H9 (cell line): ENCODE data around the gene CCR2. TPM values are rescaled to one million over a fixed set of nuclear protein-coding genes. Genes with fewer than 3 reads are reported as not detected.

Experiments
- DNase-seq: peaks from one replicate; pipeline ENCODE4 v3.0.0-alpha.2; 2017
- H2AFZ ChIP-seq: one replicate; pipeline ENCODE4 v1.6.1; 2013; ENCODE audit warnings: mild to moderate bottlenecking, low read length, control low read depth, moderate library complexity
- H2AK5ac ChIP-seq: 2 replicates; pipeline ENCODE4 v1.6.1; 2013; ENCODE audit warnings: low read length, control low read depth, mixed read lengths; ENCODE audit not compliant: insufficient read length
- H2BK120ac ChIP-seq: one replicate; pipeline ENCODE4 v1.6.1; 2013; ENCODE audit warnings: low read depth, mild to moderate bottlenecking, low read length, control low read depth, inconsistent platforms; ENCODE audit not compliant: poor library complexity, severe bottlenecking
- H2BK12ac ChIP-seq: 2 replicates; pipeline ENCODE4 v1.6.1; 2013; ENCODE audit warnings: low read length, control low read depth, mixed read lengths, low read depth; ENCODE audit not compliant: insufficient read length
- H2BK15ac ChIP-seq: 2 replicates; pipeline ENCODE4 v1.6.1; 2013; ENCODE audit warnings: low read depth, low read length, control low read depth
- H2BK20ac ChIP-seq: one replicate; pipeline ENCODE4 v1.6.1; 2013; ENCODE audit warnings: low read depth, mild to moderate bottlenecking, low read length, control low read depth, inconsistent platforms; ENCODE audit not compliant: poor library complexity, severe bottlenecking
- H2BK5ac ChIP-seq: 2 replicates; pipeline ENCODE4 v1.6.1; 2013; ENCODE audit warnings: low read length, control low read depth, mixed read lengths; ENCODE audit not compliant: insufficient read length
- H3K14ac ChIP-seq: 2 replicates; pipeline ENCODE4 v1.6.1; 2013; ENCODE audit warnings: low read length, control low read depth; ENCODE audit not compliant: insufficient read depth
- H3K18ac ChIP-seq: 2 replicates; pipeline ENCODE4 v1.6.1; 2013; ENCODE audit warnings: low read depth, mild to moderate bottlenecking, mixed read lengths, low read length, control low read depth; ENCODE audit not compliant: insufficient read length
- H3K23ac ChIP-seq: 2 replicates; pipeline ENCODE4 v1.6.1; 2013; ENCODE audit warnings: low read length, control low read depth, mixed read lengths, low read depth; ENCODE audit not compliant: insufficient read length
- H3K23me2 ChIP-seq: 2 replicates; pipeline ENCODE4 v1.6.1; 2013; ENCODE audit warnings: low read depth, mild to moderate bottlenecking, mixed read lengths, low read length, control low read depth; ENCODE audit not compliant: insufficient read length, poor library complexity, severe bottlenecking
- H3K27ac ChIP-seq: 2 replicates; pipeline ENCODE4 v1.5.1; 2013; ENCODE audit warnings: low read length, control low read depth, mixed read lengths, low read depth; ENCODE audit not compliant: insufficient read length
- H3K27me3 ChIP-seq: 2 replicates; pipeline ENCODE4 v1.6.1; 2013; ENCODE audit warnings: low read length, control low read depth, inconsistent platforms; ENCODE audit not compliant: insufficient read depth
- H3K4ac ChIP-seq: 2 replicates; pipeline ENCODE4 v1.6.1; 2013; ENCODE audit warnings: low read depth, mild to moderate bottlenecking, control low read depth, inconsistent platforms, low read length, moderate library complexity
- H3K4me1 ChIP-seq: 2 replicates; pipeline ENCODE4 v1.6.1; 2013; ENCODE audit warnings: low read length, control low read depth, inconsistent platforms; ENCODE audit not compliant: insufficient read depth
- H3K4me2 ChIP-seq: 2 replicates; pipeline ENCODE4 v1.6.1; 2013; ENCODE audit warnings: low read length, control low read depth, mixed read lengths; ENCODE audit not compliant: insufficient read length, insufficient read depth
- H3K56ac ChIP-seq: 2 replicates; pipeline ENCODE4 v1.6.1; 2013; ENCODE audit warnings: low read depth, mild to moderate bottlenecking, mixed read lengths, low read length, control low read depth; ENCODE audit not compliant: insufficient read length
- H3K79me1 ChIP-seq: 2 replicates; pipeline ENCODE4 v1.6.1; 2013; ENCODE audit warnings: low read depth, mild to moderate bottlenecking, moderate library complexity, low read length, control low read depth, inconsistent platforms; ENCODE audit not compliant: insufficient read depth, poor library complexity, severe bottlenecking
- H3K79me2 ChIP-seq: 2 replicates; pipeline ENCODE4 v1.6.1; 2013; ENCODE audit warnings: low read length, control low read depth, inconsistent platforms; ENCODE audit not compliant: insufficient read depth
- H3K9ac ChIP-seq: 2 replicates; pipeline ENCODE4 v1.6.1; 2013; ENCODE audit warnings: low read length, control low read depth, mixed read lengths; ENCODE audit not compliant: insufficient read length; ENCODE audit errors: extremely low read depth
- H3K9me3 ChIP-seq: one replicate; pipeline ENCODE4 v1.6.1; 2013; ENCODE audit warnings: low read depth, low read length, inconsistent platforms; ENCODE audit not compliant: control insufficient read depth
- H3T11ph ChIP-seq: one replicate; pipeline ENCODE4 v1.6.1; 2013; ENCODE audit warnings: mild to moderate bottlenecking, low read length, control low read depth, inconsistent platforms
- H4K20me1 ChIP-seq: one replicate; pipeline ENCODE4 v1.6.1; 2013; ENCODE audit not compliant: control insufficient read depth, insufficient read length, insufficient read depth
- H4K5ac ChIP-seq: 2 replicates; pipeline ENCODE4 v1.6.1; 2013; ENCODE audit warnings: low read depth, mild to moderate bottlenecking, mixed read lengths, low read length, control low read depth; ENCODE audit not compliant: insufficient read length
- H4K8ac ChIP-seq: replicated peaks from 2 replicates; pipeline ENCODE4 v1.6.1; 2013; ENCODE audit warnings: low read length, control low read depth, mixed read lengths, low read depth; ENCODE audit not compliant: insufficient read length
- H4K91ac ChIP-seq: 2 replicates; pipeline ENCODE4 v1.6.1; 2013; ENCODE audit warnings: low read depth, mild to moderate bottlenecking, moderate library complexity, mixed read lengths, low read length, control low read depth; ENCODE audit not compliant: insufficient read length
- H3K27ac Mint-ChIP-seq, 3 experiments: 2 replicates in 2 of 3; 3 replicates in 1 of 3; pipeline ENCODE4 v1.8.0; 2020 to 2021; ENCODE audit warnings: mixed read lengths in 3 of 3, mild to moderate bottlenecking in 1 of 3, moderate library complexity in 1 of 3
- H3K27me3 Mint-ChIP-seq: 2 replicates; pipeline ENCODE4 v1.8.0; 2021; ENCODE audit warnings: low read depth, mild to moderate bottlenecking, moderate library complexity, mixed read lengths
- H3K36me3 Mint-ChIP-seq, 3 experiments: 2 replicates in 2 of 3; 3 replicates in 1 of 3; pipeline ENCODE4 v1.8.0; 2020 to 2021; ENCODE audit warnings: low read depth in 3 of 3, mixed read lengths in 3 of 3; ENCODE audit not compliant: insufficient read depth in 1 of 3
- H3K4me1 Mint-ChIP-seq, 2 experiments: 2 replicates each; pipeline ENCODE4 v1.8.0; 2020; ENCODE audit warnings: mixed read lengths in 2 of 2
- H3K4me3 Mint-ChIP-seq, 2 experiments: 2 replicates in 1 of 2; 3 replicates in 1 of 2; pipeline ENCODE4 v1.8.0; 2020 to 2021; ENCODE audit warnings: mild to moderate bottlenecking in 2 of 2, mixed read lengths in 2 of 2, moderate library complexity in 1 of 2
- H3K9me3 Mint-ChIP-seq, 2 experiments: 2 replicates in 1 of 2; 3 replicates in 1 of 2; pipeline ENCODE4 v1.8.0; 2020; ENCODE audit warnings: mild to moderate bottlenecking in 2 of 2, mixed read lengths in 2 of 2, moderate library complexity in 1 of 2
- WGBS: extraction: QIAGEN DNeasy Blood & Tissue Kit; methylation state at CpG from one replicate; pipeline ENCODE4 v1.1.7; 2013; ENCODE audit warnings: missing lambda C conversion rate, low lambda C conversion rate, mixed read lengths; ENCODE audit not compliant: insufficient read length; ENCODE audit errors: extremely low coverage; 5-methylcytosine and 5-hydroxymethylcytosine counted together
- total RNA-seq: library from RNA; stranded (reverse); gene quantifications from 2 replicates; pipeline ENCODE4 v1.2.1, GENCODE V29; 2021
- TF ChIP-seq, protein P1 (sequence below): fragments of 200-600 bp; sonication (generic); conservative IDR thresholded peaks from 3 replicates; pipeline ENCODE4 v1.8.0; 2021; ENCODE audit warnings: antibody characterized with exemption, mild to moderate bottlenecking

The CCR2 gene
- total RNA-seq, 1 experiment from 2014 or later, result not detected

DNA sequence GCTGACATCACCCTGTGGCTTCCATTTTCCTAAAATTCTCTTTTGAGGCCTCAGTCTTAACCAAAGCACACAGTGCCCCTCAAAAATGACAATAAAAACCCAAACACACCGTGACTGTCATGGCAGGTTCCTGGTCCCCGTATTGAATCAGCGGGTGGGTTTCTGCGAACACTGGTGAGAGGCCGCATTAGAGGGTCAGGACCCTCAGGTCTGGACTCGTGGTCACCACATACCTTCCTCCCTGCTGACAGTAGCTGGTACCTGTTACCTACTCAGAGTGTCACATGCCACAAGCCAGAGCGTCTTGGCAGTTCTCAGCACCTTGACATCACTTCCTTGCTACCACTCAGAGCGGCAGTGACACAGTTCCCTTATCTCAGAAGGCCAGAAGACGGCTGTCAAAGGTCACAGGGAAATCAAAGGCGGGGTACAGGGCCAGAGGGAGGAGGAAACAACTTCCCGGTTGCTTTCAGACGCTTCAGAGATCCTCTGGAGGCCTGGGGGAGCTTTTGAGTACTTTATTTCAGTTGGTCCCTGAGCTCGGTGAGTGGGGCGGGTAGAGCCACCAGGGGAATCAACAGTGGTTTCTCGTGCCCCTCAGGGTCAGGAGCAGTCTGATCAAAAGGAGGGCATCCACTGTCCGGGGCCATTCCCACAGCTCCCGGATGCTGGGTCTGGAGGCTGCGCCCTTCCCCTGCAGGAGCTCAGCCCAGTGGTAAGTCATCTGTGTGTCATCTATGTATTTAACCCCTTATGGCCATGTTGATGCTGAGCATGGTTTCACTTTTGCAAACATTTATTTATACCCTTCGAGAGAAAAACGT is 53.1 kb downstream of the CCR2 start, which contains the start of the genes CCR5AS and CCRL2:
Gene CCR5AS (minus strand): TSS at position 279 of the 824 bp plus-strand sequence.
Gene CCRL2 (plus strand): TSS at position 472 of the 824 bp plus-strand sequence. CDS start 821 bp downstream, outside the sequence.
- Histone ChIP-seq H3K4me1 (no peaks in the 10 kb centered on the region), H2BK120ac (no peak within 1 kb of the TSS), H3K23me2 (no peaks in the 10 kb centered on the region), H2AFZ (no peak within 1 kb of the TSS), H4K20me1 (no peaks in the 10 kb centered on the region), H3K18ac (no peak within 1 kb of the TSS), H3K4ac (no peak within 1 kb of the TSS), H3K14ac (no peak within 1 kb of the TSS), H4K91ac (no peak within 1 kb of the TSS), H3K9me3 (no peaks in the 10 kb centered on the region), H3K27me3 (no peaks in the 10 kb centered on the region), H3K27ac (no peak within 1 kb of the TSS), H3K79me1 (no peaks in the 10 kb centered on the region), H2AK5ac (no peak within 1 kb of the TSS), H4K8ac (no peak within 1 kb of the TSS), H4K5ac (no peak within 1 kb of the TSS), H2BK5ac (no peak within 1 kb of the TSS), H3K9ac (no peak within 1 kb of the TSS), H3K56ac (no peak within 1 kb of the TSS), H3K23ac (no peak within 1 kb of the TSS), H2BK20ac (no peak within 1 kb of the TSS), H3K4me2 (no peak within 1 kb of the TSS), H3T11ph (no peak within 1 kb of the TSS), H2BK15ac (no peak within 1 kb of the TSS), H3K79me2 (no peaks in the 10 kb centered on the region), H2BK12ac (no peak within 1 kb of the TSS)
- Mint-ChIP-seq H3K4me1 (peaks cover 2 to 5% of the 10 kb centered on the region in 2 experiments; a peak in 2 of 4 replicates), H3K9me3 (no peaks in the 10 kb centered on the region; a peak in 1 of 5 replicates), H3K36me3 (no peaks in the 10 kb centered on the region), H3K27me3 (peaks cover 4% of the 10 kb centered on the region), H3K4me3 (no peak within 1 kb of the TSS), H3K27ac (no peak within 1 kb of the TSS)
- no CpG with 5 or more reads among the region's 20 CpGs for WGBS
- TF ChIP-seq, protein P1, sequence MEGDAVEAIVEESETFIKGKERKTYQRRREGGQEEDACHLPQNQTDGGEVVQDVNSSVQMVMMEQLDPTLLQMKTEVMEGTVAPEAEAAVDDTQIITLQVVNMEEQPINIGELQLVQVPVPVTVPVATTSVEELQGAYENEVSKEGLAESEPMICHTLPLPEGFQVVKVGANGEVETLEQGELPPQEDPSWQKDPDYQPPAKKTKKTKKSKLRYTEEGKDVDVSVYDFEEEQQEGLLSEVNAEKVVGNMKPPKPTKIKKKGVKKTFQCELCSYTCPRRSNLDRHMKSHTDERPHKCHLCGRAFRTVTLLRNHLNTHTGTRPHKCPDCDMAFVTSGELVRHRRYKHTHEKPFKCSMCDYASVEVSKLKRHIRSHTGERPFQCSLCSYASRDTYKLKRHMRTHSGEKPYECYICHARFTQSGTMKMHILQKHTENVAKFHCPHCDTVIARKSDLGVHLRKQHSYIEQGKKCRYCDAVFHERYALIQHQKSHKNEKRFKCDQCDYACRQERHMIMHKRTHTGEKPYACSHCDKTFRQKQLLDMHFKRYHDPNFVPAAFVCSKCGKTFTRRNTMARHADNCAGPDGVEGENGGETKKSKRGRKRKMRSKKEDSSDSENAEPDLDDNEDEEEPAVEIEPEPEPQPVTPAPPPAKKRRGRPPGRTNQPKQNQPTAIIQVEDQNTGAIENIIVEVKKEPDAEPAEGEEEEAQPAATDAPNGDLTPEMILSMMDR, result no peak
- no peak for DNase-seq
